GM18861 (cell line): Measurements from ENCODE around the gene EIF3A.
"Not testable (repeated sequence)": the region's sequence is repeated elsewhere in the genome, so short reads cannot be mapped to it uniquely, and the experiment has no call there.

ENCODE experiments used
- ATAC-seq: cut with Tn5 transposase; IDR thresholded peaks from one replicate; pipeline ENCODE4 v1.9.1; 2021; ENCODE audit not compliant: unreplicated experiment

EIF3A gene

GRCh38 chr10:119059557-119059956 lies 21.1 kb downstream of the EIF3A start:
- ATAC-seq: no peak

GRCh38 chr10:119058010-119058409 lies 22.6 kb downstream of the EIF3A start:
- ATAC-seq: no peak

- no peak for ATAC-seq
Observed at GRCh38 chr10:119055472-119055871, 25.1 kb downstream of the EIF3A start.

GRCh38 chr10:119051775-119052174 lies 28.8 kb downstream of the EIF3A start:
- no peak for ATAC-seq

- ATAC-seq: no peak
Observed at GRCh38 chr10:119049777-119050176, 30.8 kb downstream of the EIF3A start.

- no peak for ATAC-seq
Observed at GRCh38 chr10:119049361-119049760, 31.3 kb downstream of the EIF3A start.

GRCh38 chr10:119045561-119045960 lies 35.1 kb downstream of the EIF3A start:
- no peak for ATAC-seq

GRCh38 chr10:119042169-119042568 lies 38.4 kb downstream of the EIF3A start:
- ATAC-seq: no peak

GRCh38 chr10:119041326-119041725 lies 39.3 kb downstream of the EIF3A start:
- ATAC-seq: no peak

- ATAC-seq: no peak
Observed at GRCh38 chr10:119039161-119039560, 41.5 kb downstream of the EIF3A start.

GRCh38 chr10:119031496-119032059 lies 49.0 kb downstream of the EIF3A start:
- no peak for ATAC-seq

GRCh38 chr10:119030421-119031250 lies 50.0 kb downstream of the EIF3A start:
- ATAC-seq: peak; percentile 39

- ATAC-seq: peak; percentile 14
Observed at GRCh38 chr10:119029613-119030420, 50.8 kb downstream of the EIF3A start, which contains the start of gene NANOS1. TSS of gene NANOS1 (plus strand) at chr10:119029714. CDS start at chr10:119029802, 88 bp downstream.

GRCh38 chr10:119028900-119029612 lies 51.6 kb downstream of the EIF3A start:
- peak; percentile 39 for ATAC-seq

GRCh38 chr10:119028445-119028899 lies 52.1 kb downstream of the EIF3A start:
- not testable (repeated sequence) for ATAC-seq

- no peak for ATAC-seq
Observed at GRCh38 chr10:119026301-119027110, 54.1 kb downstream of the EIF3A start.

- ATAC-seq: no peak
Observed at GRCh38 chr10:119025776-119026175, 54.8 kb downstream of the EIF3A start.

GRCh38 chr10:119025336-119025735 lies 55.3 kb downstream of the EIF3A start:
- no peak for ATAC-seq

GRCh38 chr10:119024882-119025281 lies 55.7 kb downstream of the EIF3A start:
- no peak for ATAC-seq

- ATAC-seq: no peak
Observed at GRCh38 chr10:119023553-119023868, 57.1 kb downstream of the EIF3A start.
